ENCODE measurements around the gene ETV1.
A peak's percentile ranks its signal among the peaks of the same experiment; 100 is the strongest.

ETV1 gene

GRCh38 chr7:13998866-13999265 lies 9.4 kb upstream of the ETV1 start:
- Histone ChIP-seq H3K9me3 (ENCODE audit: control insufficient read depth, insufficient read depth, low read length) (0 out of 2 replicates have a peak, but pooled peaks cover 3% of the 10 kb centered on the region), H3K27ac (ENCODE audit: low read depth, low read length) (no peak overlapping the region), H4K20me1 (ENCODE audit: control insufficient read depth, insufficient read depth, low read depth, low read length) (no peaks in the 10 kb centered on the region), H3K4me1 (ENCODE audit: control insufficient read depth, low read length) (no peaks in the 10 kb centered on the region), H3F3A (ENCODE audit: control insufficient read depth, insufficient read depth) (no peaks in the 10 kb centered on the region), H3K4me2 (ENCODE audit: low read length) (no peak overlapping the region), H3K27me3 (ENCODE audit: control insufficient read depth, low read length) (no peaks in the 10 kb centered on the region), H3K9me2 (replicated peaks; ENCODE audit: control insufficient read depth, low read length) (no peaks in the 10 kb centered on the region; the same call in 1 of the 2 replicates), H3K4me3 (ENCODE audit: low read length) (no peak overlapping the region), H3K36me3 (ENCODE audit: control insufficient read depth, low read length) (no peaks in the 10 kb centered on the region), H3K79me2 (ENCODE audit: control insufficient read depth, low read length) (no peaks in the 10 kb centered on the region)
- TF ChIP-seq EZH2phosphoT487 (IDR thresholded peaks at IDR 0.05; ENCODE audit: borderline replicate concordance, low read length): no peak
- TF ChIP-seq, protein P1, sequence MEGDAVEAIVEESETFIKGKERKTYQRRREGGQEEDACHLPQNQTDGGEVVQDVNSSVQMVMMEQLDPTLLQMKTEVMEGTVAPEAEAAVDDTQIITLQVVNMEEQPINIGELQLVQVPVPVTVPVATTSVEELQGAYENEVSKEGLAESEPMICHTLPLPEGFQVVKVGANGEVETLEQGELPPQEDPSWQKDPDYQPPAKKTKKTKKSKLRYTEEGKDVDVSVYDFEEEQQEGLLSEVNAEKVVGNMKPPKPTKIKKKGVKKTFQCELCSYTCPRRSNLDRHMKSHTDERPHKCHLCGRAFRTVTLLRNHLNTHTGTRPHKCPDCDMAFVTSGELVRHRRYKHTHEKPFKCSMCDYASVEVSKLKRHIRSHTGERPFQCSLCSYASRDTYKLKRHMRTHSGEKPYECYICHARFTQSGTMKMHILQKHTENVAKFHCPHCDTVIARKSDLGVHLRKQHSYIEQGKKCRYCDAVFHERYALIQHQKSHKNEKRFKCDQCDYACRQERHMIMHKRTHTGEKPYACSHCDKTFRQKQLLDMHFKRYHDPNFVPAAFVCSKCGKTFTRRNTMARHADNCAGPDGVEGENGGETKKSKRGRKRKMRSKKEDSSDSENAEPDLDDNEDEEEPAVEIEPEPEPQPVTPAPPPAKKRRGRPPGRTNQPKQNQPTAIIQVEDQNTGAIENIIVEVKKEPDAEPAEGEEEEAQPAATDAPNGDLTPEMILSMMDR (IDR thresholded peaks at IDR 0.05; ENCODE audit: low read depth, low read length, poor library complexity, severe bottlenecking): no peak

DNA sequence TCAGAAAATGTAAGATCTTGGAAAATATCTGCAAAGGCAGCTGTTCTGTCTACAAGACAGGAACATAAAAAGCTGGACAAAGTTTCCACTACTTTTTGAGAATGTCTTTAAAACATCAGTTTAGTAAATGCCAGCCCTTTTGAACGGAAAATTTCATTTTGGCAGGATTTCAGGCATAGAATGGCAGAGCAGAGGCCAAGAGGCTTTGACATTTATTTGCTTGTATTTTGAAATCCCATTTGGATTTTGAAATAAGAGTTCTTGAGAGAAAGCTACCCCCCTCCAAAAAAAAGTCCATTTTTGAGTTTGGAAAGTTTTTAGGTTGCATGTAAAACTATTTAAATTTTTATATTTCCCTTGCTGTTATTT lies 3.1 kb upstream of the ETV1 start:
- H3K9me3 ChIP-seq (ENCODE audit: control insufficient read depth, insufficient read depth, low read length): peaks cover 4% of the 10 kb centered on the region; the same call in 1 of the 2 replicates
- TF ChIP-seq, protein P1 (IDR thresholded peaks at IDR 0.05; ENCODE audit: low read depth, low read length, poor library complexity, severe bottlenecking): no peak
- no peak for TF ChIP-seq EZH2phosphoT487 (IDR thresholded peaks at IDR 0.05; ENCODE audit: borderline replicate concordance, low read length)
- H3K27ac ChIP-seq (ENCODE audit: low read depth, low read length): no peak overlapping the region
- H3K4me2 ChIP-seq (ENCODE audit: low read length): no peak overlapping the region
- H3K4me1 ChIP-seq (ENCODE audit: control insufficient read depth, low read length): peaks cover 17% of the 10 kb centered on the region
- no peaks in the 10 kb centered on the region for H3K79me2 ChIP-seq (ENCODE audit: control insufficient read depth, low read length)
- no peaks in the 10 kb centered on the region for H4K20me1 ChIP-seq (ENCODE audit: control insufficient read depth, insufficient read depth, low read depth, low read length)
- H3K9me2 ChIP-seq (replicated peaks; ENCODE audit: control insufficient read depth, low read length): no peaks in the 10 kb centered on the region
- H3K36me3 ChIP-seq (ENCODE audit: control insufficient read depth, low read length): no peaks in the 10 kb centered on the region
- H3K27me3 ChIP-seq (ENCODE audit: control insufficient read depth, low read length): no peaks in the 10 kb centered on the region
- H3K4me3 ChIP-seq (ENCODE audit: low read length): no peak overlapping the region
- H3F3A ChIP-seq (ENCODE audit: control insufficient read depth, insufficient read depth): no peaks in the 10 kb centered on the region

- Histone ChIP-seq H3K27ac (ENCODE audit: low read depth, low read length) (no peak overlapping the region), H3K4me2 (ENCODE audit: low read length) (peak overlapping the region; percentile 72)
These were observed 2.5 kb upstream of the ETV1 start for GRCh38 chr7:13991791-13992595.

More at GRCh38 chr7:13991791-13992595, 2.5 kb upstream of the ETV1 start:
- H3K36me3 ChIP-seq (ENCODE audit: control insufficient read depth, low read length): no peaks in the 10 kb centered on the region
- H3K79me2 ChIP-seq (ENCODE audit: control insufficient read depth, low read length): no peaks in the 10 kb centered on the region
- no peaks in the 10 kb centered on the region for H3K27me3 ChIP-seq (ENCODE audit: control insufficient read depth, low read length)
- H3K4me3 ChIP-seq (ENCODE audit: low read length): peak overlapping the region; percentile 72
- H3K4me1 ChIP-seq (ENCODE audit: control insufficient read depth, low read length): peaks cover 17% of the 10 kb centered on the region
- no peaks in the 10 kb centered on the region for H4K20me1 ChIP-seq (ENCODE audit: control insufficient read depth, insufficient read depth, low read depth, low read length)
- peaks cover 4% of the 10 kb centered on the region; the same call in 1 of the 2 replicates for H3K9me3 ChIP-seq (ENCODE audit: control insufficient read depth, insufficient read depth, low read length)
- no peaks in the 10 kb centered on the region for H3K9me2 ChIP-seq (replicated peaks; ENCODE audit: control insufficient read depth, low read length)
- TF ChIP-seq, protein P1 (IDR thresholded peaks at IDR 0.05; ENCODE audit: low read depth, low read length, poor library complexity, severe bottlenecking): no peak
- no peaks in the 10 kb centered on the region for H3F3A ChIP-seq (ENCODE audit: control insufficient read depth, insufficient read depth)
